ENCODE measurements around the gene SMAD4. TPM values are rescaled to one million over a fixed set of nuclear protein-coding genes. Genes with fewer than 3 reads are reported as not detected.

The SMAD4 gene
- total and polyA plus RNA-seq, 10 donors: 8.9 to 139 (median 95.9) TPM

DNA sequence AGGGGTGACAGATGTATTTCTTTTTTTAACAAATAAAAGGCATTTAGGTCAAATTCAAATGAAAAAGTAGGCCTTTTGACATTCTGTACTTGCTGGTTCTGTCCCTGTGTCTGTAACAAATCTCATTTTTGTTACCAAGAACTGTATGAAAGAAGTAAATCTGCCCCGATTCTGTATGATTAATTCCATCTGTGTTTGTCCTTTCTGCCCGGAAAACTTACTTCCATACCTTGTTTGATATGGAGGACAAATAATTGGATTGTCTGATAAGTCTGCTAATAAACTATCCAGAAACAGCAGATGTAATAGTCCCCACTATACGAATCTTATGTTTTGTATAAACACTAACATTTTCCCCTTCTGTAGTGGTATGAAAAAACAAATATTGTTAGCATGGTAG lies 97.7 kb downstream of the SMAD4 start:
- 89 to 94% (median 92%) methylated on average over 3 of the region's 3 CpGs for WGBS, 5 donors
- no peak for TF ChIP-seq POLR2A (IDR thresholded peaks at IDR 0.05)
- TF ChIP-seq, protein P1, sequence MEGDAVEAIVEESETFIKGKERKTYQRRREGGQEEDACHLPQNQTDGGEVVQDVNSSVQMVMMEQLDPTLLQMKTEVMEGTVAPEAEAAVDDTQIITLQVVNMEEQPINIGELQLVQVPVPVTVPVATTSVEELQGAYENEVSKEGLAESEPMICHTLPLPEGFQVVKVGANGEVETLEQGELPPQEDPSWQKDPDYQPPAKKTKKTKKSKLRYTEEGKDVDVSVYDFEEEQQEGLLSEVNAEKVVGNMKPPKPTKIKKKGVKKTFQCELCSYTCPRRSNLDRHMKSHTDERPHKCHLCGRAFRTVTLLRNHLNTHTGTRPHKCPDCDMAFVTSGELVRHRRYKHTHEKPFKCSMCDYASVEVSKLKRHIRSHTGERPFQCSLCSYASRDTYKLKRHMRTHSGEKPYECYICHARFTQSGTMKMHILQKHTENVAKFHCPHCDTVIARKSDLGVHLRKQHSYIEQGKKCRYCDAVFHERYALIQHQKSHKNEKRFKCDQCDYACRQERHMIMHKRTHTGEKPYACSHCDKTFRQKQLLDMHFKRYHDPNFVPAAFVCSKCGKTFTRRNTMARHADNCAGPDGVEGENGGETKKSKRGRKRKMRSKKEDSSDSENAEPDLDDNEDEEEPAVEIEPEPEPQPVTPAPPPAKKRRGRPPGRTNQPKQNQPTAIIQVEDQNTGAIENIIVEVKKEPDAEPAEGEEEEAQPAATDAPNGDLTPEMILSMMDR (IDR thresholded peaks at IDR 0.05 in 8 of 11, conservative IDR thresholded peaks at IDR 0.05 in 3 of 11): no peak
- no peak for TF ChIP-seq POLR2AphosphoS5 (IDR thresholded peaks at IDR 0.05)
- no peak overlapping the region for H3K4me3 ChIP-seq

DNA sequence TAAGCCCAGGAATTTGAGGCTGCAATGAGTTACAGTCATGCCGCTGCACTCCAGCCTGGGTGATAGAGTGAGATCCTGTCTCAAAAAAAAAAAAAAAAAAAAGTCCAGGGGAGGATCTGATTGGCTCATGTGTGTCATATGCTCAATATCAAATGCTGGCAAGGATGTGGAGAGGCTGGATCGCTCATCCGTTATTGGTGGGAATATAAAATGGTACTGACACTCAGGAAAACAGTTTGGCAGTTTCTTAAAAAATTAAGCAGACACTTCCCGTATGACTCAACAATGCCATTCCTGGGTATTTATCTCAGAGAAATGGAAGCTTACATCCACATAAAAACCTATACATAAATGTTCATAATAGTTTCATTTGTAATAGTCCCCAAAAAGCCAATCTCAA lies 98.5 kb downstream of the SMAD4 start:
- 68 to 86% (median 75%) methylated on average over 4 of the region's 4 CpGs for WGBS, 5 donors
- TF ChIP-seq POLR2A (IDR thresholded peaks at IDR 0.05) (no peak), POLR2AphosphoS5 (IDR thresholded peaks at IDR 0.05) (no peak)
- TF ChIP-seq, protein P1 (IDR thresholded peaks at IDR 0.05 in 8 of 11, conservative IDR thresholded peaks at IDR 0.05 in 3 of 11): no peak
- DNase-seq: no peak
- Histone ChIP-seq H3K4me1 (no peaks in the 10 kb centered on the region), H3K9me3 (no peaks in the 10 kb centered on the region), H3K4me3 (no peak overlapping the region), H3K27ac (no peak overlapping the region), H3K36me3 (no peaks in the 10 kb centered on the region), H3K27me3 (replicated peaks in 1 of 7) (peaks cover 0 to 2% (median 0%) of the 10 kb centered on the region in 7 donors)
- intact Hi-C loops (cut with DNase I; ENCODE audit: low total_unique reads): no loop called here

More for the DNA sequence above, 97.7 kb downstream of the SMAD4 start:
- Histone ChIP-seq H3K4me1 (no peaks in the 10 kb centered on the region), H3K27ac (no peak overlapping the region), H3K36me3 (no peaks in the 10 kb centered on the region), H3K27me3 (replicated peaks in 1 of 7) (peaks cover 0 to 2% (median 0%) of the 10 kb centered on the region in 7 donors), H3K9me3 (no peaks in the 10 kb centered on the region)
- intact Hi-C loops (cut with DNase I; ENCODE audit: low total_unique reads): no loop called here
- no peak for DNase-seq

DNA sequence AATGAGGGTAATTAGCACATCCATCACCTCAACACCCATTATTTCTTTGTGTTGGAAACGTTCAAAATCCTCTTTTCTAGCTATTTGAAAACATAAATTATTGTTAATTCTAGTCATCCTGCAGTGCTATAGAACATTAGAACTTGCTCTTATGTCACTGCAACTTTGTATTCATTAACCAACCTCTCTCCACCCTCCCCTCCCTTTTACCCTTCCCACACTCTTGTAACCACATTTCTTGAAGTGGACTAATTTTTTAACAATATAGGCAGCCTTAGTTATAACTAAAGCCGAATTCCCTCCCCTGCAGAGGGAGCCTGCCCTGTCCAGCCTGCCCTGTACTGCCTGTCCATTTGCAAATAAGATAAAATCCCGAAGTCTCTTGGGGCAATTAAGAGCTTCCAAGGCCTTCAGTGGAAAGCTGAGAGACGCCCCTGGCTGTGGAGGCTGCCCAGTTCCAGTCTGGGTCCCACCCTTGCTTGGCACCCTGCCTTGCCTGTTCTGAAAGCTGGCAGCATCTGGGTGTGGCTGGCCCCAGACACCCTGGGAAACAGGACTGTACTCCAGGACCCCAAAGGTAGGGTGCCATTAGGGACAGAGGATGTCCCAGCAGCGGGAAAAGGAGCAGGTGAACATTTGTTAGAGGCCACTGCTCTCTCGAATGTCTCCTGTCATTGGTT lies 102.4 kb downstream of the SMAD4 start:
- TF ChIP-seq POLR2A (IDR thresholded peaks at IDR 0.05): no peak
- TF ChIP-seq, protein P1 (IDR thresholded peaks at IDR 0.05 in 8 of 11, conservative IDR thresholded peaks at IDR 0.05 in 3 of 11): no peak
- no peak for TF ChIP-seq POLR2AphosphoS5 (IDR thresholded peaks at IDR 0.05)
- Histone ChIP-seq H3K36me3 (no peaks in the 10 kb centered on the region), H3K27me3 (replicated peaks in 1 of 7) (no peaks in the 10 kb centered on the region), H3K27ac (no peak overlapping the region), H3K4me3 (no peak overlapping the region), H3K4me1 (no peaks in the 10 kb centered on the region), H3K9me3 (no peaks in the 10 kb centered on the region)
- no peak for DNase-seq
- intact Hi-C loops (cut with DNase I; ENCODE audit: low total_unique reads): no loop called here
- 78 to 86% (median 82%) methylated on average over 6 of the region's 6 CpGs for WGBS, 5 donors

DNA sequence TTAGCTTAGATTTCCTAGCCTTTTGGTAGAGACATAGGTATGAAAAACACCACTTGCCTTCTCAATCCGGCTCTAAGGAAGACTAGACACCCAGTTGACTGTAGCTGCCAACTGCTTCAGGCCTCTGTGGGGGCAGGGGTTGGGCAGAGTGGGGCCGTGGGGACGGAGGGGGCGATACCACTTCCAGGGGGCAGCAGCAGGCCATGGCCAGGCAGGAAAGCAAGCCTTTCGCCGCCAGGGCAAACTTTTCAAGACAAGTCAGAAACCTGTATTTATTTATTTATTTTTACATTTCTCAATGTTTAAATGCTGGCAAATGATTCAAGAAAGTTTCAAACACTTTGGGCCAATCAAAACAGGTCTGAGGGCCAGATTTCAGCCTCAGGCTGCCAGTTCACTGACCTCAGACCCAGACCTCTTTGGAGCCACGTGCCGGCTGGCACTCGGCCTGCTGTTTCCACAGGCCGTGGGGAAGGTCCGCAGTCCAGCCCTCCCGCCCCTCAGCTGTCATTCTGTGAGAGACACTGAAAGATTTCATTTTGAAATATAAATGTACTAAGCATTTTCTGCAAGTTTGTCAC lies 103.7 kb downstream of the SMAD4 start:
- H3K4me3 ChIP-seq: no peak overlapping the region
- intact Hi-C loops (cut with DNase I; ENCODE audit: low total_unique reads): no loop called here
- DNase-seq: no peak
- no peaks in the 10 kb centered on the region for H3K4me1 ChIP-seq
- H3K36me3 ChIP-seq: no peaks in the 10 kb centered on the region
- no peaks in the 10 kb centered on the region for H3K9me3 ChIP-seq
- TF ChIP-seq POLR2AphosphoS5 (IDR thresholded peaks at IDR 0.05) (no peak), POLR2A (IDR thresholded peaks at IDR 0.05) (no peak)
- TF ChIP-seq, protein P1 (IDR thresholded peaks at IDR 0.05 in 8 of 11, conservative IDR thresholded peaks at IDR 0.05 in 3 of 11): no peak
- no peak overlapping the region for H3K27ac ChIP-seq
- WGBS, 5 donors: 84 to 91% (median 85%) methylated on average over 12 of the region's 12 CpGs
- H3K27me3 ChIP-seq (replicated peaks in 1 of 7): no peaks in the 10 kb centered on the region
